Skin of body (tissue), 2 donors: ENCODE measurements around the gene NT5C3A. TPM values are rescaled to one million over a fixed set of nuclear protein-coding genes. Genes with fewer than 3 reads are reported as not detected.
"Not testable (repeated sequence)": the region's sequence is repeated elsewhere in the genome, so short reads cannot be mapped to it uniquely, and the experiment has no call there.

Source experiments
- DNase-seq: peaks from one replicate; lab custom pipeline; 2025; lab: John Stamatoyannopoulos, UW
- total RNA-seq: library from RNA; depleted of rRNA; stranded (reverse); fragments of >200 nt; gene quantifications from one replicate; pipeline ENCODE4 v1.2.3, GENCODE V29; 2014

Gene NT5C3A
- total RNA-seq = 53.1 TPM

- peak; percentile 18 for DNase-seq
These were observed at the start of gene NT5C3A for GRCh38 chr7:33062023-33062781. TSS of gene NT5C3A (minus strand) at chr7:33062776. CDS start at chr7:33062705, 71 bp downstream.

GRCh38 chr7:33111614-33112013, 49.0 kb upstream of the NT5C3A start:
- no peak for DNase-seq

GRCh38 chr7:33109758-33110238, 47.2 kb upstream of the NT5C3A start:
- DNase-seq = no peak

- peak; percentile 55 for DNase-seq
These were observed 46.6 kb upstream of the NT5C3A start, which contains the start of gene RP9 for GRCh38 chr7:33109005-33109757. TSS of gene RP9 (minus strand) at chr7:33109404. CDS start at chr7:33109372, 32 bp downstream.

- no peak for DNase-seq
These were observed 46.0 kb upstream of the NT5C3A start for GRCh38 chr7:33108554-33109004.

- DNase-seq = peak; percentile 16
These were observed 44.8 kb upstream of the NT5C3A start for GRCh38 chr7:33107136-33108066.

- no peak for DNase-seq
These were observed 39.3 kb upstream of the NT5C3A start for GRCh38 chr7:33101906-33102305.

GRCh38 chr7:33100770-33101169, 38.2 kb upstream of the NT5C3A start:
- no peak for DNase-seq

GRCh38 chr7:33099154-33099940, 36.8 kb upstream of the NT5C3A start:
- no peak for DNase-seq

- DNase-seq = not testable (repeated sequence)
These were observed 32.2 kb upstream of the NT5C3A start for GRCh38 chr7:33094745-33095275.

- no peak for DNase-seq
These were observed 30.7 kb upstream of the NT5C3A start for GRCh38 chr7:33093266-33093665.

- DNase-seq = no peak
These were observed 29.1 kb upstream of the NT5C3A start for GRCh38 chr7:33091641-33092191.

GRCh38 chr7:33091111-33091531, 28.5 kb upstream of the NT5C3A start:
- DNase-seq = no peak

GRCh38 chr7:33089142-33089541, 26.6 kb upstream of the NT5C3A start:
- no peak for DNase-seq

GRCh38 chr7:33087858-33088257, 25.3 kb upstream of the NT5C3A start:
- DNase-seq = no peak

- DNase-seq = no peak
These were observed 24.8 kb upstream of the NT5C3A start for GRCh38 chr7:33087356-33087755.

- no peak for DNase-seq
These were observed 17.5 kb upstream of the NT5C3A start for GRCh38 chr7:33079763-33080690.

- no peak for DNase-seq
These were observed 16.5 kb upstream of the NT5C3A start for GRCh38 chr7:33079096-33079495.

- DNase-seq = no peak
These were observed 14.2 kb upstream of the NT5C3A start for GRCh38 chr7:33076737-33077136.
